ENCODE results near the gene ABLIM1.

- TF ChIP-seq CTCF (IDR thresholded peaks at IDR 0.05) = no peak
- TF ChIP-seq POLR2A (IDR thresholded peaks at IDR 0.05) = no peak
Measured at GRCh38 chr10:114686013-114686412, 27.9 kb upstream of the ABLIM1 start.
